ENCODE measurements around the gene FLRT2. TPM values are rescaled to one million over a fixed set of nuclear protein-coding genes. Genes with fewer than 3 reads are reported as not detected.

The FLRT2 gene
- polyA plus RNA-seq, 6 donors from 2014 or later = not detected

DNA sequence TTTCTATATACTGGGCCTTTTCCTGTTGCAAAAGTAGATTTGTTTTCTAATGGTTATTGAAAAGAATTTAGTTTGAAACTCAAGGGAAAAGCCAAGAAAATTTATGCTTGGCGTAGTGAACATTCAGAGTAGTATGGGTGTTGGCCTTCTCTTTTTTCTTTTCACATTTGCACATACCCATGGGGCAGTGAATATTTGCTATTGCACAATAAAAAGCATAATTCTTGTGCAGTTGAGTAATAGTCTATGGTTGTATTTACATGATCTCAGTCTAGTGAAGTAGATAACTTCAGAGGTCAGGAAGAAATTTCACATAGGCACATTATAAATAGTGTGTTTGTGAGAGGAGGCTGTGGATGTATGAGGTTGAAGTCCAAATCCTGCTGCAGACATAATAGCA is 158.1 kb downstream of the FLRT2 start:
- Mint-ChIP-seq H3K36me3 (no peaks in the 10 kb centered on the region), H3K4me3 (no peak overlapping the region), H3K27me3 (no peaks in the 10 kb centered on the region), H3K4me1 (peaks cover 0 to 2% (median 0%) of the 10 kb centered on the region in 3 donors), H3K27ac (no peak overlapping the region), H3K9me3 (peaks cover 0 to 5% (median 0%) of the 10 kb centered on the region in 7 donors)
- no peak for ATAC-seq (ENCODE audit: low read depth in 2 of 2)
- no peak for DNase-seq

DNA sequence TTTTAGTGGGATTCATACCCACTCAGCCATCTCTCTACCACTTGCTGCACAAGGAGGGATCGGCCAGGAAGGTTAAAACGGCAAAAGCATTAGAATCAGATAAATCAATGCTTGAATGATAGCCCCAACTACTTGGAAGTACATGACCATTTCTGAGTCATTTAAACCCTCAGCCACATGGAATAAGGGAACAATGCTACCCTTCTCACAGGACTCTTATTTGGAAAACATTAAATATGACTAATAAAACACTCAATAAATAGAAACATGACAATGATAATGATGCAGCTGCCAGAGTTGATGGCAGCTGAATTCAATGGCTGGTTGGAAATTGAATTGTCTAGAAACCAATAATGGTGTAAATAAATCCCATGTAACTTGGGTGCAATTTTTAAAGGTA is 165.4 kb downstream of the FLRT2 start:
- Mint-ChIP-seq H3K4me1 (peaks cover 0 to 2% (median 0%) of the 10 kb centered on the region in 3 donors), H3K36me3 (no peaks in the 10 kb centered on the region), H3K9me3 (peaks cover 0 to 9% (median 2%) of the 10 kb centered on the region in 7 donors), H3K4me3 (no peak overlapping the region), H3K27ac (no peak overlapping the region), H3K27me3 (no peaks in the 10 kb centered on the region)
- ATAC-seq (ENCODE audit: low read depth in 2 of 2) = no peak
- no peak for DNase-seq

DNA sequence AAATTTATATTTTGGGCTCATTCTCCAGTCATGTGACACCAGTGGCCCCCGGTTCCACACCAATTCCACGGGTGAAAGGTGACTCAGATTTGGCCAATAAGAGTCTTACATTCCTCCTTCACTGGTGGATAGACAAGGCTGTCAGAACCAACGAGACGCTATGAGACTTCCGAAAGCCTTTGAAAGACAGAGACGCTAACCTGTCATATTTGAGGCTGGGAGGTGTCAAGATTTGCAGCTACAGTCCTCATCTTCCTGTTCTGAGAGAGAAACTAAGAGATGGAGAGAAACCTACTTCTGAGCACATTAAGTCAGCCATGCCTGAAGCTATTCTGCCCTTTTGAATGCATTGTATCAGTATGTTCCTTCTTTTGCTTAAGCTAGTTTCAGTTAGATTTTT is 171.2 kb downstream of the FLRT2 start:
- ATAC-seq (ENCODE audit: low read depth in 2 of 2) (no peak), DNase-seq (no peak)
- Mint-ChIP-seq H3K36me3 (no peaks in the 10 kb centered on the region), H3K9me3 (peaks cover 0 to 14% (median 5%) of the 10 kb centered on the region in 7 donors), H3K27ac (no peak overlapping the region), H3K4me3 (no peak overlapping the region), H3K4me1 (no peaks in the 10 kb centered on the region), H3K27me3 (no peaks in the 10 kb centered on the region)

DNA sequence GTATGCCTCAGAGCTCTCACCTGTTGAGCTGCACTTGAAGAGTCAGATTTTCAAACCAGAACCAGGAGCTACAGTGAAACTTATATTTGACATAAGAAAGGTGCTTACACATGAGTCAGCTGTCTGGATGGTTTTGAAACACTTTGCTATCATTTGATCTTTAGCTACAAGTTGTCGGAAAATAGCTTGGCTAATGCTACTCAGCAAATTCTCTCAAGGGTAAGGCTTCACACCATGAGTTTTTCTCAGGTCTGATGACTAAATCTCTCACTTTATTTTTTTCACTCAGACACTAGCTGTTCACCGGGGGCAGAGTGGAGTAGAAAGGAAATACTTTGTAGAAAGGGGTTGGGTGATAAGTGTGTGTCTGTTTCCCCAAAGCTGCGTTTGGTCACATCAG is 171.8 kb downstream of the FLRT2 start:
- DNase-seq = no peak
- ATAC-seq (ENCODE audit: low read depth in 2 of 2) = no peak
- no peak overlapping the region for H3K4me3 Mint-ChIP-seq
- H3K4me1 Mint-ChIP-seq = no peaks in the 10 kb centered on the region
- H3K27me3 Mint-ChIP-seq = no peaks in the 10 kb centered on the region
- H3K27ac Mint-ChIP-seq = no peak overlapping the region
- peaks cover 0 to 14% (median 5%) of the 10 kb centered on the region in 7 donors for H3K9me3 Mint-ChIP-seq
- no peaks in the 10 kb centered on the region for H3K36me3 Mint-ChIP-seq

GRCh38 chr14:85702191-85702590 is 172.2 kb downstream of the FLRT2 start:
- no peak for DNase-seq
- Mint-ChIP-seq H3K4me3 (no peak overlapping the region), H3K27ac (no peak overlapping the region), H3K27me3 (no peaks in the 10 kb centered on the region), H3K9me3 (peaks cover 0 to 14% (median 5%) of the 10 kb centered on the region in 7 donors), H3K4me1 (no peaks in the 10 kb centered on the region), H3K36me3 (no peaks in the 10 kb centered on the region)
- no peak for ATAC-seq (ENCODE audit: low read depth in 2 of 2)

- H3K9me3 Mint-ChIP-seq = peaks cover 0 to 14% (median 5%) of the 10 kb centered on the region in 7 donors
- H3K4me3 Mint-ChIP-seq = no peak overlapping the region
- H3K27ac Mint-ChIP-seq = no peak overlapping the region
- H3K27me3 Mint-ChIP-seq = no peaks in the 10 kb centered on the region
- DNase-seq (no peak), ATAC-seq (ENCODE audit: low read depth in 2 of 2) (no peak)
- no peaks in the 10 kb centered on the region for H3K36me3 Mint-ChIP-seq
- H3K4me1 Mint-ChIP-seq = no peaks in the 10 kb centered on the region
These were observed 173.1 kb downstream of the FLRT2 start for GRCh38 chr14:85702997-85703396.
